Bone marrow (tissue), 2 donors: ENCODE data around the gene NREP.
"Not testable (repeated sequence)": the region's sequence is repeated elsewhere in the genome, so short reads cannot be mapped to it uniquely, and the experiment has no call there.

Source experiments
- DNase-seq, 2 donors: peaks; one replicate each; lab custom pipeline; 2025; lab: John Stamatoyannopoulos, UW

NREP gene

GRCh38 chr5:111739416-111739815 is 17.6 kb downstream of the NREP start:
- no peak for DNase-seq

GRCh38 chr5:111738118-111738517 is 18.9 kb downstream of the NREP start:
- DNase-seq, result no peak

GRCh38 chr5:111737716-111738115 is 19.3 kb downstream of the NREP start:
- DNase-seq, result no peak

GRCh38 chr5:111735583-111736270 is 21.3 kb downstream of the NREP start:
- no peak for DNase-seq

- DNase-seq, result no peak
Observed at GRCh38 chr5:111734597-111734996, 22.4 kb downstream of the NREP start.

GRCh38 chr5:111734013-111734412 is 23.0 kb downstream of the NREP start:
- no peak for DNase-seq

- DNase-seq, result no peak
Observed at GRCh38 chr5:111733571-111733970, 23.4 kb downstream of the NREP start.

- no peak for DNase-seq
Observed at GRCh38 chr5:111731638-111732037, 25.4 kb downstream of the NREP start.

GRCh38 chr5:111730659-111731382 is 26.2 kb downstream of the NREP start:
- no peak for DNase-seq

GRCh38 chr5:111728941-111729340 is 28.1 kb downstream of the NREP start:
- no peak for DNase-seq

- DNase-seq, result no peak
Observed at GRCh38 chr5:111726986-111727385, 30.0 kb downstream of the NREP start.

- DNase-seq, result no peak
Observed at GRCh38 chr5:111722140-111722539, 34.9 kb downstream of the NREP start.

GRCh38 chr5:111720333-111720890 is 36.6 kb downstream of the NREP start:
- no peak for DNase-seq

- DNase-seq, result no peak
Observed at GRCh38 chr5:111719773-111720172, 37.2 kb downstream of the NREP start.

GRCh38 chr5:111716789-111717188 is 40.2 kb downstream of the NREP start:
- DNase-seq, result not testable (repeated sequence)

GRCh38 chr5:111707630-111708164 is 49.3 kb downstream of the NREP start:
- DNase-seq, result no peak

GRCh38 chr5:111706345-111706744 is 50.6 kb downstream of the NREP start:
- no peak for DNase-seq

GRCh38 chr5:111704452-111705085 is 52.4 kb downstream of the NREP start:
- DNase-seq, result no peak

GRCh38 chr5:111703662-111704061 is 53.3 kb downstream of the NREP start:
- DNase-seq, result peak in 1 of 2 donors; percentile 18

- no peak for DNase-seq
Observed at GRCh38 chr5:111699976-111700375, 57.0 kb downstream of the NREP start.

GRCh38 chr5:111699324-111699723 is 57.7 kb downstream of the NREP start:
- no peak for DNase-seq
